HS-27A (cell line): ENCODE results near the gene HOXA5.

ENCODE experiments used
- DNase-seq: peaks from one replicate; pipeline ENCODE4 v3.0.0-alpha.2; 2012; ENCODE audit warnings: low read depth, missing footprints

Gene HOXA5

GRCh38 chr7:27132978-27133377, 10.5 kb downstream of the HOXA5 start:
- no peak for DNase-seq

- no peak for DNase-seq
These were observed 11.3 kb downstream of the HOXA5 start for GRCh38 chr7:27132214-27132613.

GRCh38 chr7:27131390-27131819, 12.1 kb downstream of the HOXA5 start:
- no peak for DNase-seq

- no peak for DNase-seq
These were observed 12.7 kb downstream of the HOXA5 start, which contains the start of gene HOXA4 for GRCh38 chr7:27130540-27131389. Gene HOXA4, minus strand, starts transcription at chr7:27130757. Its CDS starts 24 bp downstream, at chr7:27130733.

- no peak for DNase-seq
These were observed 13.5 kb downstream of the HOXA5 start for GRCh38 chr7:27129729-27130539.

GRCh38 chr7:27128776-27129728, 14.4 kb downstream of the HOXA5 start:
- DNase-seq = no peak

GRCh38 chr7:27128034-27128433, 15.4 kb downstream of the HOXA5 start:
- no peak for DNase-seq

- no peak for DNase-seq
These were observed 16.7 kb downstream of the HOXA5 start for GRCh38 chr7:27126596-27127327.

- no peak for DNase-seq
These were observed 17.5 kb downstream of the HOXA5 start for GRCh38 chr7:27125986-27126394.

GRCh38 chr7:27124902-27125689, 18.4 kb downstream of the HOXA5 start:
- no peak for DNase-seq

GRCh38 chr7:27124096-27124901, 19.2 kb downstream of the HOXA5 start:
- DNase-seq = no peak

- no peak for DNase-seq
These were observed 19.9 kb downstream of the HOXA5 start for GRCh38 chr7:27123477-27124053.

- no peak for DNase-seq
These were observed 20.4 kb downstream of the HOXA5 start for GRCh38 chr7:27123007-27123476.

- no peak for DNase-seq
These were observed 21.2 kb downstream of the HOXA5 start for GRCh38 chr7:27122077-27122910.

- DNase-seq = no peak
These were observed 21.8 kb downstream of the HOXA5 start for GRCh38 chr7:27121684-27122076.

- DNase-seq = no peak
These were observed 24.0 kb downstream of the HOXA5 start for GRCh38 chr7:27119412-27119911.

GRCh38 chr7:27118580-27118979, 24.9 kb downstream of the HOXA5 start:
- DNase-seq = no peak
